Measurements from ENCODE around the gene CCDC117. TPM values are rescaled to one million over a fixed set of nuclear protein-coding genes. Genes with fewer than 3 reads are reported as not detected.
A peak's percentile ranks its signal among the peaks of the same experiment; 100 is the strongest.

The CCDC117 gene
- polyA plus RNA-seq, 3 donors from 2014 or later: 13.7 to 21.4 (median 14.7) TPM

- Mint-ChIP-seq H3K36me3 (peaks cover 16 to 43% (median 29%) of the 10 kb centered on the region in 3 donors), H3K9me3 (no peaks in the 10 kb centered on the region), H3K27ac (peak overlapping the region in 2 of 6 donors; percentile 25 to 51), H3K4me3 (no peak overlapping the region), H3K27me3 (ENCODE audit: low read depth in 3 of 3) (no peaks in the 10 kb centered on the region), H3K4me1 (peaks cover 21 to 48% of the 10 kb centered on the region in 2 donors)
- DNase-seq: no peak
Observed at GRCh38 chr22:28783786-28784671, 11.5 kb downstream of the CCDC117 start.

- peaks cover 45 to 68% of the 10 kb centered on the region in 2 donors for H3K4me1 Mint-ChIP-seq
- no peaks in the 10 kb centered on the region for H3K9me3 Mint-ChIP-seq
- peaks cover 14 to 37% (median 20%) of the 10 kb centered on the region in 3 donors for H3K36me3 Mint-ChIP-seq
Observed at GRCh38 chr22:28788601-28789000, 16.1 kb downstream of the CCDC117 start.

GRCh38 chr22:28791124-28791523 is 18.6 kb downstream of the CCDC117 start:
- H3K27ac Mint-ChIP-seq: peak overlapping the region; percentile 22 to 92 (median 65)
- H3K36me3 Mint-ChIP-seq: peaks cover 22 to 40% (median 27%) of the 10 kb centered on the region in 3 donors
- DNase-seq: no peak
- peaks cover 0 to 3% (median 2%) of the 10 kb centered on the region in 3 donors for H3K27me3 Mint-ChIP-seq (ENCODE audit: low read depth in 3 of 3)
- H3K4me1 Mint-ChIP-seq: peaks cover 64 to 86% of the 10 kb centered on the region in 2 donors
- H3K4me3 Mint-ChIP-seq: peak overlapping the region; percentile 51 to 79 (median 67)
- no peaks in the 10 kb centered on the region for H3K9me3 Mint-ChIP-seq

More at GRCh38 chr22:28788601-28789000, 16.1 kb downstream of the CCDC117 start:
- Mint-ChIP-seq H3K27ac (peak overlapping the region in 1 of 6 donors; percentile 12), H3K4me3 (no peak overlapping the region), H3K27me3 (ENCODE audit: low read depth in 3 of 3) (no peaks in the 10 kb centered on the region)
- no peak for DNase-seq

GRCh38 chr22:28791841-28792490 is 19.5 kb downstream of the CCDC117 start:
- no peaks in the 10 kb centered on the region for H3K9me3 Mint-ChIP-seq
- peaks cover 72 to 95% of the 10 kb centered on the region in 2 donors for H3K4me1 Mint-ChIP-seq
- peaks cover 23 to 41% (median 31%) of the 10 kb centered on the region in 3 donors for H3K36me3 Mint-ChIP-seq
- H3K4me3 Mint-ChIP-seq: peak overlapping the region; percentile 29 to 82 (median 45)
- DNase-seq: no peak
- H3K27me3 Mint-ChIP-seq (ENCODE audit: low read depth in 3 of 3): peaks cover 0 to 3% (median 2%) of the 10 kb centered on the region in 3 donors
- peak overlapping the region; percentile 66 to 92 (median 86) for H3K27ac Mint-ChIP-seq

GRCh38 chr22:28792491-28793383 is 20.2 kb downstream of the CCDC117 start:
- Mint-ChIP-seq H3K4me1 (peaks cover 79 to 100% of the 10 kb centered on the region in 2 donors), H3K36me3 (peaks cover 26 to 47% (median 33%) of the 10 kb centered on the region in 3 donors), H3K4me3 (peak overlapping the region; percentile 29 to 82 (median 45)), H3K27me3 (ENCODE audit: low read depth in 3 of 3) (peaks cover 0 to 3% (median 2%) of the 10 kb centered on the region in 3 donors), H3K27ac (peak overlapping the region; percentile 66 to 92 (median 88)), H3K9me3 (no peaks in the 10 kb centered on the region)
- DNase-seq: peak in 1 of 3 donors; percentile 30

- peaks cover 0 to 8% (median 7%) of the 10 kb centered on the region in 3 donors for H3K27me3 Mint-ChIP-seq (ENCODE audit: low read depth in 3 of 3)
- peak overlapping the region; percentile 67 to 95 (median 72) for H3K27ac Mint-ChIP-seq
- H3K9me3 Mint-ChIP-seq: no peaks in the 10 kb centered on the region
- DNase-seq: no peak
- peak overlapping the region; percentile 25 to 70 (median 43) for H3K4me3 Mint-ChIP-seq
- H3K4me1 Mint-ChIP-seq: peaks cover 84 to 98% of the 10 kb centered on the region in 2 donors
- peaks cover 29 to 53% (median 39%) of the 10 kb centered on the region in 3 donors for H3K36me3 Mint-ChIP-seq
Observed at GRCh38 chr22:28793976-28794584, 21.6 kb downstream of the CCDC117 start.

- no peaks in the 10 kb centered on the region for H3K9me3 Mint-ChIP-seq
- no peak for DNase-seq
- peak overlapping the region; percentile 68 to 100 (median 76) for H3K27ac Mint-ChIP-seq
- H3K4me3 Mint-ChIP-seq: peak overlapping the region; percentile 90 to 98 (median 96)
- peaks cover 8 to 16% (median 15%) of the 10 kb centered on the region in 3 donors for H3K27me3 Mint-ChIP-seq (ENCODE audit: low read depth in 3 of 3)
- H3K36me3 Mint-ChIP-seq: peaks cover 34 to 61% (median 43%) of the 10 kb centered on the region in 3 donors
- peaks cover 78 to 92% of the 10 kb centered on the region in 2 donors for H3K4me1 Mint-ChIP-seq
Observed at GRCh38 chr22:28795071-28795693, 22.7 kb downstream of the CCDC117 start.

- H3K27me3 Mint-ChIP-seq (ENCODE audit: low read depth in 3 of 3): peaks cover 15 to 23% (median 23%) of the 10 kb centered on the region in 3 donors
- H3K4me1 Mint-ChIP-seq: peaks cover 74 to 82% of the 10 kb centered on the region in 2 donors
- peaks cover 34 to 61% (median 43%) of the 10 kb centered on the region in 3 donors for H3K36me3 Mint-ChIP-seq
- no peaks in the 10 kb centered on the region for H3K9me3 Mint-ChIP-seq
- H3K4me3 Mint-ChIP-seq: peak overlapping the region; percentile 90 to 98 (median 96)
- DNase-seq: no peak
- H3K27ac Mint-ChIP-seq: peak overlapping the region; percentile 68 to 100 (median 84)
Observed at GRCh38 chr22:28795932-28796856, 23.7 kb downstream of the CCDC117 start.

- H3K27ac Mint-ChIP-seq: peak overlapping the region; percentile 91 to 100 (median 94)
- peaks cover 66 to 72% of the 10 kb centered on the region in 2 donors for H3K4me1 Mint-ChIP-seq
- DNase-seq: peak in 1 of 3 donors; percentile 36
- no peaks in the 10 kb centered on the region for H3K9me3 Mint-ChIP-seq
- peaks cover 31 to 53% (median 39%) of the 10 kb centered on the region in 3 donors for H3K36me3 Mint-ChIP-seq
- peaks cover 15 to 33% (median 29%) of the 10 kb centered on the region in 3 donors for H3K27me3 Mint-ChIP-seq (ENCODE audit: low read depth in 3 of 3)
- peak overlapping the region; percentile 90 to 98 (median 96) for H3K4me3 Mint-ChIP-seq
Observed at GRCh38 chr22:28798810-28799605, 26.5 kb downstream of the CCDC117 start.

- Mint-ChIP-seq H3K36me3 (peaks cover 25 to 47% (median 36%) of the 10 kb centered on the region in 3 donors), H3K4me1 (peaks cover 59 to 64% of the 10 kb centered on the region in 2 donors), H3K27ac (peak overlapping the region; percentile 94 to 100 (median 98)), H3K27me3 (ENCODE audit: low read depth in 3 of 3) (peaks cover 15 to 33% (median 27%) of the 10 kb centered on the region in 3 donors), H3K4me3 (peak overlapping the region; percentile 90 to 98 (median 96)), H3K9me3 (no peaks in the 10 kb centered on the region)
- peak in 1 of 3 donors; percentile 29 for DNase-seq
Observed at GRCh38 chr22:28799606-28800307, 27.3 kb downstream of the CCDC117 start.

Measured in immature natural killer cell (primary cell).